Left cardiac atrium (tissue), 4 donors: ENCODE data around the gene USB1. TPM values are rescaled to one million over a fixed set of nuclear protein-coding genes. Genes with fewer than 3 reads are reported as not detected.
"Not testable (repeated sequence)": the region's sequence is repeated elsewhere in the genome, so short reads cannot be mapped to it uniquely, and the experiment has no call there.

ENCODE experiments used
- ATAC-seq, 2 donors: fragments of 200-7000 bp; cut with Tn5 transposase; one replicate each; pipeline ENCODE4 v1.9.1; 2020; ENCODE audit warnings: mild to moderate bottlenecking in 2 of 2, moderate library complexity in 2 of 2
- DNase-seq: peaks from one replicate; pipeline ENCODE4 v3.0.0-alpha.2; 2020
- intact Hi-C, 2 donors: fragments of 100-400 bp; cut with DNase I; formaldehyde crosslinking; loops; one replicate each; pipeline versions ENCODE4 v1.14.1 to v1.15.1; 2022 to 2023
- total RNA-seq, 2 donors: library from RNA; stranded (reverse); fragmentation: NEBNext Ultra II Directional; extraction: Animal tissue kit (Norgen Biotek cat#: 25700); gene quantifications; one replicate each; pipeline ENCODE4 v1.2.1, GENCODE V29; 2021
- donor health status: DM: no; HTN: yes; CAD: no.
- donor health status: DM: no; HTN: yes; CAD: no; lungs with severe emphysema.
- donor health status: DM: yes; HTN: yes; CAD: no.
- donor health status: Dilated cardiomyopathy.

The USB1 gene
- total RNA-seq, 2 donors from 2014 or later = 32.3 to 37.7 TPM

DNA sequence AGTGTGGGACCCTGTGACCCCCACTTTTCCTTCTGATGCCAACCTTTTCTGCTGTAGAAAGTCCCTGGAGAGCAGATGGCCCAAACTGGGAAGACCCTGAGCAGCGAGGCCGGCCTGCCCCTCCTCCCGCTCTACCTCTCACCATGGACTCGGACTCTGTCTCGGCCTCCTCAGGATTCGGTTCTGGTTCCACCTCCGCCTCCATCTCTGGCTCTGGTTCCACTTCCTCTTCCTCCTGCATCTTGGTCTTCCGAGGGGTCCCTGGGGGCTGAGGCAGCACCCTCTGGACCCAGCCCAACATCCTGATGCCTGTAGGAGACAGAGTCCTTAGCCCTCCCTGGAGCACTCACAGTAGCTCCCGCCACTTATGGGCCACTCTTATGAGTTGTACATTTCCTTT is 34.2 kb upstream of the USB1 start:
- DNase-seq (no peak), ATAC-seq (no peak)
- intact Hi-C loops = no loop called here

DNA sequence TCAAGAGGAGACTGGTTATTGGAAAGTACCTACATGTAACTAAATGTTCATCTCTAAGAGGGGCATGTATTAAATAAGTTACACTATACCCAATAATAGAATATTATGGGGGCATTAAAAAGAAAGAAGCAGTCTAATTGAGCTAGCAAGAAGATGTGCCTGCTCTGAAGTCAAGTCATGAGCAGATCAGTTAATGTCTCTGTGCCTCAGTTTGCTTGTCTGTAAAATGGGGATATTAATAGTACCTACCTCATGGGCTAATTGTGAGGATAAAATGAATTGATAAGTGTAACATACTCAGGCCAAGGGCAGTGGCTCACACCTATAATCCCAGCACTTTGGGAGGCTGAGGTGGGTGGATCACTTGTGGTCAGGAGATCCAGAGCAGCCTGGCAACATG is 33.3 kb upstream of the USB1 start:
- DNase-seq = no peak
- ATAC-seq = no peak
- intact Hi-C loops = no loop called here

DNA sequence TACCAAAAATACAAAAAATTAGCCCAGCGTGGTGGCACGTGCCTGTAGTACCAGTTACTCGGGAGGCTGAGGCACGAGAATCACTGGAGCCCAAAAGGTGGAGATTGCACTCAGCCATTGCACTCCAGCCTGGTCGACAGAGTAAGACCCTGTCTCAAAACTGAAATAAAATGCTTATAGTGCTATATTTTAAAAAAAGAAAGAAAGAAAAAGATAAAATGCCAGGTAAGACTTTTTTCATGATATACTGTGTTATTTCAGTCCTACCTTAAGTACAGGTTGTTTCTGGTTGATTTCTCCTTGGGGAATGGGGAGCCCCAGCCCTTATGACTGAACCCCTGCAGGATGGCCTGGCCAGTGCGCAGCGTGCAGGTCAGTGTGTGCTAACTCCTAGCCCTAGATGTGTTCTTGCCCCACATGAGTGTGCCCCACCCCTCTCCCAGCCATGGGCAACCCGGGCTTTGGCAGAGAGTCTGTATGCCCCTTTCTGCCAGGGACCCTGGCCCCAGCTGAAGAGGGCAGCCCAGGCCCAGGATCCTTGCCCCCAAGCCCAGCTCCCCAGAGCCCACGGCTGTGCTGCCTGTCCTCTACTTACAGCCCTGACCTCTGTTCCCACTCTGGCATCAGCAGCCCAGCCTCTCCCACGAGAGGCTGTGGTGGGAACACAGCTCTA is 31.6 kb upstream of the USB1 start:
- DNase-seq = no peak
- intact Hi-C loops = no loop called here
- no peak for ATAC-seq

DNA sequence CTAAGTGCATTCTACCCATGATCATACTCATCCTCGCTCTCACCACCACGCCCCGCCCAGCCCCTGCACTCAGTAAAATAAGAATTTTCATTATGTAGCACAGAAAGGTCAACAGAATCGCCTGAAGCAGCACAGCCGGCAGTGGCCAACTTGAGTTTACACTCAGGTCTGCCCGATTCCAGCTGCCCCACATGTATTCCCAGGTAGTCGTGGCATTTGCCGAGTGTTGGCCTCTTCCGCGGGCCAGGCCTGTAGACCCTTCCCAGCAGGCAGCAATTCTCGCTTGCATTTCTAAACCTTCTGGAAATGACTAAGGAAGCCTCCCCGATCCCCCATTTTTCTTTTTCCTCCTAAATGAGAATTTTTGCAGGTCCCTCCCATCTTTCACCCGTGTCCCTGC is 30.9 kb upstream of the USB1 start:
- intact Hi-C loops = no loop called here
- no peak for ATAC-seq
- DNase-seq = no peak

DNA sequence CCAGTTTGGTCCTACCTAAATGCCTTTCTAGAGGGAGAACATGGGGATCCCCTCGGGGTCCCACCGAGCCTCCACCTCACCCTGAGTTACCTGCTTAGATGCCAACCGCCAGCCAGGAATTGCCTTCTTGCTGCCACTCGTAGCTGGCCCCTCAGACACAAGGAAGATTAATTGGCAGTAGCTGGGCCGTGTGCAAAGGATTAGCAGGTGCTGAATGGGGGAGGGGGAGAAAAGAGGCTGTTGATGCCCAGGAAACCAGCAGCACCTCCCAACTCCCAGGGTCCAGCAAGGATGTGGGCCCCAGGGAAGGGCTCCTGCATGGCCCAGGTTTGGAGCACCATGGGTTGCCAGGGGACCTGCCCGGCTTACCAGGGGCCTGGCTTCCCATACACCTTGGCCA is 30.2 kb upstream of the USB1 start, which contains the start of gene CNGB1:
TSS of gene CNGB1 (minus strand) at position 159 of the 400 bp plus-strand sequence. CDS start 3,842 bp downstream, outside the sequence.
- no peak for DNase-seq
- no peak for ATAC-seq
- intact Hi-C loops = no loop called here

- intact Hi-C loops = no loop called here
- no peak for DNase-seq
- ATAC-seq = no peak
Observed at GRCh38 chr16:57971848-57972247, 29.4 kb upstream of the USB1 start.

DNA sequence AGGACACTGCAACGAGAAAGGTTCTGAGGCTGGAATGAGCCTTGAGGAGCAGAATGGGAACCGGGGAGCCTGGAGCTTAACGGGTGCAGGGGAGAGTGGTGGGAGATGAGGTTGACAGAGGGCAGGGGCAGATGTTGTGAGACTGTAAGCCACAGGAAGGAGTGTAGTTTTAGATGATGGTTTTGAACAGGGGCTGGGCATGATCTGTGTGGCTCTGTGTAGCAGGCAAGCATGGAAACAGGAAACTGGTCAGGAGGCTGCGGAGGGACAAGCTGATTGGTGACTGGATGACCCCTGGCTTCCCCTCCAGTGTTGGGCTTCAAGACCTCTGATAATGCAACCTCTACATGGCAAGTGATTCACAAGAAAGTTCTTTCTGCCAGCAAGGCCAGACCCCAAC is 28.9 kb upstream of the USB1 start:
- DNase-seq = no peak
- intact Hi-C loops = no loop called here
- no peak for ATAC-seq

DNA sequence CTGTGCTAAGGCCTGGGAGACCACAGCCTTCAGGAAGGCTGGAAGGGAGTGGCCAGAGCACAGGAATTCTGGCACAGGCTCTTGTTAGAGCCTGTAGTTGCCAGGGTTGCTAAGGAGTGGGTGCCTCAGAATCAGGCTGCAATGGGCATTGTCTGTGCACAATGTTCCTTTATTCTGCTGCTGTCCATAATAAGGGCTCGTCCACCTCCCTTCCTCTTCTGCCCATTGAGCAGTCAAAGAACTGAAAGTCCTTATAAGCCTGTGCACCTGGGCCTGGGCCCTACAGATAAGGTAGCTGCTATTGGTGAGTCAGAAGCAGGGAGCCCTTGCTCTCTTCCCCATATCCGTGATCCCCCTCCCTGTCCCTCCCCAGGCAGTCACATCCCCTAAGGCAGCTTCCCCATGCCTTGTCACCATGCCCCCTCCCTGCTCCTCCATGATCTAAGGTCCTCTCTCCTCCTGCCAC is 24.8 kb upstream of the USB1 start:
- no peak for DNase-seq
- peak; percentile 59 to 86 for ATAC-seq
- intact Hi-C loops = no loop called here

DNA sequence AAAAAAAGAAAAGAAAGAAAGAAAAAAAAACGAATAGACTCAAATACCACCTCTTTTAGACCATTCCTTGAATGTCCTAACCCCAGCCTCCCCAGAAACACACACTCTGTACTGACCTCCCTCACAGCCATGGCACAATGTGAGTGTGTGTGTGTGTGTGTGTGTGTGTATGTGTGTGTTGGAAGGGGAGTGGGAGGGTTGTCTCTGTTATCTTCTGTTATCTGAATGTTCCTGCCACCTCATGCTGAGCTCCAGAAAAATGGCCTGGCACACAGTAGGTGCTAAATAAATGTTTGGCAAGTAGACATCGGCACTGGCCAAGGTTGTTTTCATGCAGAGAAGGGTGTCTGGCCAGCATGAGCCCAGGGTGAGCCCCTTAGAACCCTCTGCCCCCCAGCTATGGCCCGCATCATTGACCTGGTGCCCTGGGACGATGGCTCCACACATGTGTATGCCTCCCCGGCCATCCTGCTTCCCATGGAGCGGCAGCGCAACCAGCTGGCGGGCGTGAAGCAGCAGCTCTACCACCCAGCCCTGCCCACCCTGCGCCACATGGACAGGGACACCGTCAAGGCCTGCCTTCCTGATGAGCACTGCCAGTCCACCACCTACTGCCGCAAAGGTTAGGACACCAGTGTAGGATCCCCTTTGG is 23.7 kb upstream of the USB1 start:
- intact Hi-C loops = no loop called here
- ATAC-seq (peak; percentile 24 to 27), DNase-seq (no peak)

- ATAC-seq, DNase-seq, intact Hi-C loops: not testable (repeated sequence)
Observed at GRCh38 chr16:57978070-57978465, 23.1 kb upstream of the USB1 start.

DNA sequence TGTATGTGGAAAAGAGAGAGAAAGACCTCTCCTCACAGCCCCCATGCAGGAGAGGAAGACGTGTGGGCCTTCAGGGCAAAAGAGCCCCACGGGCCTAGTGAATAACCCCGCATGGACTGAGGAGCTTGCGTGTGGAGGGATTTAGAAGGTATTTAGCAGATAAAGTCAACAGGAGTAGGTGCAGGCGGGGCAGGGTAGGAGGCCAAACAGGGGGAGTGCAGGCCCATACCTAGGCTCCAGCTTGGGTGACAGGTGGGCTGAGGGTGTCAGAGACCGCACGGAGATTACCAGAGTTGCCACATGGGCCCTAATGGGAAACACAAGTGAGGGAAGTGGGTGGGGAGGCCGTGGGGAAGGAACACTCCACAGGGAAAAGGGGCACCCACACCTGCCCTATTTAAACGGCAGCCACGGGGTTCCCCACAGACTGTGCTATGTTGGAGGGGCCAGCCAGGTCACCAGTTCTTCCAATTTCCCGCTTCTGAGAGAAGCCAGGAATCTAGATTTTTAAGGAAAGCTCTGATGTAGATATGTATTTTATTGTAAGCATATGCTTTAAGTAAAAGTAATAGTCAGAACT is 22.1 kb upstream of the USB1 start:
- intact Hi-C loops = no loop called here
- DNase-seq = no peak
- ATAC-seq = no peak

GRCh38 chr16:57981636-57982035 is 19.6 kb upstream of the USB1 start:
- ATAC-seq (no peak), DNase-seq (no peak)
- intact Hi-C loops = no loop called here

DNA sequence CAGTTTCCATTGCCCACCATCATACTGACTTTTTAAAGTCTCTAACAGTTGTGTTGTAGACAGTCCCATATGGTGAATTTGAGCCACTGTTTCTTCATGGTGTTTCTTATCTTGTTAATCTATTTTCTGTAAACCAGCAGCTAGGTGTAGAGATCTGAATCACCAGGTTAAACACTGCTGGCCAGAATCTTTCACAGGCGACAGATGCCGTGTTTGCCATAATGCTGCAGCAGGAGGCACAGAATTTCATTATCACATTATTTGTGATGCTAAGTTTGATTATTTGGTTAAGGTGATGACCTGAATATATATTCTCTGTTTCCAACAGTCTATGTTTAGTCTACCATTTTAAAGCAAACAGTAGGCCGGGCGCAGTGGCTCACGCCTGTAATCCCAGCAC is 18.8 kb upstream of the USB1 start:
- DNase-seq = no peak
- ATAC-seq = no peak
- intact Hi-C loops = no loop called here

DNA sequence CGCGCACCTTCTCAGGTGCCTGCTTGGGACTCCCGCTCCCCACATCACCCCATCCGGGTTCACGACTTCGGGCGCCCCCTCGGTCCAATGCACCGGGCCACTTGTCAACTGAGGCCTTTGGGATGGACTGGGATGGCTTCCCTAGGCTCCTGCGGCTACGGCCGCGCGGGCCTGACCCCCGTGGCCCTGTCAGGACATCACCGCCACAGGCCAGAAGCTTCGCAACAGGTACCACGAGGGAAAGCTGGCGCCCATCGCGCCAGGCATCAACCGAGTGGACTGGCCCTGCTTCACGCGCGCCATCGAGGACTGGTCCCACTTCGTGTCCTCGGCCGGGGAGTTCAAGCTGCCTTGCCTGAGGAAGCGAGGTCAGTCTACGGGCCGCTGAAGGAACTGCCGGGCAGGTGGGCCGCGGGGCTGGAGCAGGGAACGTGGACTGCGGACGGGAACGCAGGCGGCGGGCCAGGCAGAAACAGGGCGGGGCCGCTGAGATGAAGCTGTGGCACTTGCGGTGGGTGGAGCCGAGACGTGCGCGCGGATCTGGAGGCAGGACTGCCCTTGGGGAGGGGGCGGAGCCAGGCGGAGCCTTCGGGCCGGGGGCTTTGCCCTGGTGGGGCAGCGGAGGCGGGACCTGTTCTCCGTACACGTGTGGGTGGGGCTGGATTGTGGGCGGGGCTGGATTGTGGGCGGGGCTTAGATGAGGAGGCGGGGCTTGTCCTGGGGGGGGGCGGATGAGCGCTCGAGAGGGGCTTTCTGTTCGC is 16.6 kb upstream of the USB1 start:
- intact Hi-C loops = no loop called here
- ATAC-seq (peak; percentile 93 to 98), DNase-seq (peak; percentile 92)

GRCh38 chr16:57985204-57986181 is 15.7 kb upstream of the USB1 start:
- no peak for DNase-seq

DNA sequence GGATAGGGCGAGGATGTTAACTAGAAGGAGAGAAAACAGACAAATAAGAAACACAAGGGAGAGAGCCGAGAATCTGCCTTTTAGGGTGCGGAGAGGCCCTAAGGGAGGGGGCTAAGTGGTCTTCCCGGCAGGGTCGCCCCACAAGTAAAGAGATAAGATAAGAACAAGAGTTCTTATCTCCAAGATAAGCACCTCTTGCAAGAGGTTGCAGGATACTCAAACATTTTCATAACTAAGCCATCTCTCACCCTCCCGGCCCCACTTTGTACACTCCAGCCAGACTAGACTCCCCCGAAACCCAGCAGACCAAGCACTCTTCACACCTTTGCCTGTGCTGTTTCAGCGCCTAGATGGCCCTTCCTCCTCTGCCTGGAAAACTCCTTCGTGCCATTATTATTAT is 15.0 kb upstream of the USB1 start:
- DNase-seq (no peak), ATAC-seq (no peak)
- intact Hi-C loops = no loop called here

More at GRCh38 chr16:57985204-57986181, 15.7 kb upstream of the USB1 start:
- ATAC-seq = peak; percentile 60 to 61
- intact Hi-C loops = no loop called here

DNA sequence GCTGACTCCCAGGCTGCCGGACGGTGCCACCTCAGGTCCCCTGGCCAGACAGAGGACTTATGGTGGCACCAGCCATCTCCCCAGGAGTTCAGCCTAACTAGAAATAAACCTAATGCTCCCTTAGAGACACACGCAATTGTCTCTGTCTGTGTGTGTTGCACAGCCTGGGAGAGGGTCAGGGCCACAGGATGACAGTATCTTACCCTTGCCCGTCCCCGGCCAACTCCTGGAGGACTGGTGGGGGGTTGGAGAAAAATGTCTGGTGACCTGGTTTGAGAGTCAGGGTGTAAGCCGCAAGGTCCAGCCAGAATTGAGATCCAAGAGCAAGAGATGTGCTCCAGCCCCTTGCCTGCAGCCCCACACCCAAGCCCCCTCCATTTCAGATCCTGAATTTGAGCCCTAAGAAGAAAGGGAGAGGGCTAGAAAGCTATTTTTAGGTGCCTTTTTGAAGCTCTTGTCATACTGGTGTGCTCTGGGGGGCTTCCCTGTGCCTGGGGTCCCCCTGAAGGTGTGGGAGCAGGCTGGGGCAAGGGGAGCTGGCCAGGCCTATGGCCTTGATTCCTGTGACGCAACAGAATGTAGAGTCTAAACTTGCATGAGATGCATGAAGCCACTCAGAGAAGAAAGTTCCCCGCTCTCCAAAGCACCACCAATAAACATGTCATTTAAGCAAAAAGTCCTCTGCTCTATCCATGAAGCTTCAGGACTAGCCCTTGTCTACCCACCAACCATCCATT is 13.6 kb upstream of the USB1 start:
- DNase-seq (no peak), ATAC-seq (no peak)
- intact Hi-C loops = no loop called here

GRCh38 chr16:57988929-57989328 is 12.3 kb upstream of the USB1 start:
- DNase-seq (no peak), ATAC-seq (peak in 1 of 2 donors; percentile 42)
- intact Hi-C loops = no loop called here
